HG03097 (cell line): ENCODE measurements around the gene GNAI1.

ENCODE experiments used
- ATAC-seq: cut with Tn5 transposase; IDR thresholded peaks from one replicate; pipeline ENCODE4 v1.9.1; 2021; ENCODE audit not compliant: unreplicated experiment, low FRiP score

GNAI1 gene

DNA sequence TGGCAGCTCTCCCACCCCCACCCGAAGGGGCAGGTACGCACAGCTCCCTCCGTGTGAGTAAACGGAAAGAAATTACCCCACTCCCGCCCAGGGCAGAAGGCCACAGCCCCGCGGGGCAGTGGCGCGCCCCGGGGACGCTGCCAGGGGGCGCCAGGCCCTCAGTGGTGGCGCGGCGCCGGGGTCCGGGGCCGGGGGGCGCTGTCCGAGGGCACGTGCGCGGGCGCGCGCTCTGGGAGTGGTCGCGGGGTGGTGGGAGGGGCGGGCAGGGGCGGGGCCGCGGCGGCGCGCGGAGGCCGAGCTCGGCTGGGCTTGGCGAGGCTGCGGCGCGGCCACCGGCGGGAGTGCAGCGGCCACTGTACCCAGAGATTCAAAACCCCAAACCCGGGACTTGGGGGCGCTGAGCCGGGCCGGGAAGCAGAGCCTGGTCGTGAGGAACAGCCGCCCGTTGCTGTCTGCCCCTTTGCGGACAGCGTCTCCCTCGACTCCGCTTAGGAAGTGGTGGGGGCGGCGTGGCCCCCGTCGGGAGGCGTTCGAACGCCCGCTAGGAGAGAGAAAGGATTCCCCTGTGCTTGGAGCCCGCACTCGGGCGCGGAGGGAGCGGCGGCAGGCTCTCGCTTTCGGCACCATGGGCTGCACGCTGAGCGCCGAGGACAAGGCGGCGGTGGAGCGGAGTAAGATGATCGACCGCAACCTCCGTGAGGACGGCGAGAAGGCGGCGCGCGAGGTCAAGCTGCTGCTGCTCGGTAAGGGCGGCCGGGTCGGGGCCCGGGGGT lies at the start of gene GNAI1:
Gene GNAI1 (plus strand): TSS at position 296 of the 773 bp plus-strand sequence. CDS start 330 bp downstream, at position 626.
- ATAC-seq, result peak; percentile 42

DNA sequence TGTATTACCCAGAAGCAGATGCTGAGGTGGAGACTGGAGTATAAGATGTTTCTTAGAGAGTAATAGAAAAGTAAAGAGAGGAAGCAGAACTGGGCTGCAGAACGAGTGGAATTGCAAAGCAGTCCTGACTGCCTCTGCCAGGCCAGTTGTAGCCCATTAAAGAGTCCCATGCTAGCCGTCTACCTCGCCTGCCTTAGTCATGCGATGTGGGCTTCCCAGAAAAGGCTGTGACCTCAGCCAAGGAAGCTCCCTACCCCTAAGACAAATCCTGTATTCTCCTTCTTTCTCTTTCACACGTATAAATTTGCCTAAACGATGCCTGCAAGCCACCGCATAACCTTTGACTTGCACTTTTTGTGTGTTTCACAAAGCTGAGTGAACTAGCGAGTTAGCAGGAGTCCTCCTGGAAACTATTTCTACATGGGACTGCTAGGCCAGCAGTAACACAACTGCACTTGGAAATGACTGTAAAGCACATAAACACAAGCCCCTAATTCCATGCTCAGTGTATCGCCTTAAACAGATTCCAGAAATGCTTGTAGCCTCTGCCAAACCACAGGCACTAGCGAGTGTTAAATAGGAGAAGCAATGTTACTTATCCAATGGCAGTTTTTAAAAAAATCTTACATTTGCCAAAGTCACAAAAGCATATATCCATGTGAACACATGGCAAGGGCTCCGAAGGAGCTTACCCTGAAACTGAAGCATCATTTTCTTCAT lies 47.4 kb upstream of the GNAI1 start:
- no peak for ATAC-seq

DNA sequence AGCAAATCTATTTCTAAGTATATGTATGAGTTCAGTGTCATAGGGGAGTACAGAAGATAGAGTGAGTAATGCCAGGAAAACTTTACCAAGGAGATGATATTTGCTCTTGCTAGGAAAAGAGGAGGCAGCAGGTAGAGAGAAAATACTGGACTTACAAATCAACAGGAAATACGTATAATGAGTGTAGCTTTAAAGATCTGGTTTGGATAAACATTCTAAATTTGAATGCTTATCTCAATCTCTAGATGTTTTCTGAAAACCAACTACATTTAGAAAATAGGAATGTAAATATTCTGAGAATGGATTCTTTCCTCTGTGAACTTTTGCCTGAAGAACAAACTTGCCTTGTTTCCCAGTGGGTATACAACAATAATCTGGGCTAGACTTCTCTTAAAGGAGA lies 46.9 kb upstream of the GNAI1 start:
- ATAC-seq, result no peak

DNA sequence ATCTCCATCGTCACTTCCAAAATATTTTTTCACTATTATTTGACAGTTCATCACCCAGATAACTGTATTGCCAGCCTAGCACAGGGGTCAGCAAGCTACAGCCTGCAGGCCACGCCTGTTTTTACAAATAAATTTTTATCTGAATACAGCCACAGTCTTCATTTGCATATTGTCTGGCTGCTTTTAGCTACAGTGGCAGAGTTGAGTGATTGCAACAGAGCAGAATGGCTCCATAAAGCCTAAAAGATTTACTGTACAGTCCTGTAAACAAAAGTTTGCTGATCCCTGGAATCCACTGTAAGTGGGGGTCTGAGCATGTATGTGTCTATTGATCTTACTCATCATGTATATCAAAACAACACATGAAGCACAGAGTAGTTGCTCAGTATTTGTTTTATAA lies 45.9 kb upstream of the GNAI1 start:
- no peak for ATAC-seq

DNA sequence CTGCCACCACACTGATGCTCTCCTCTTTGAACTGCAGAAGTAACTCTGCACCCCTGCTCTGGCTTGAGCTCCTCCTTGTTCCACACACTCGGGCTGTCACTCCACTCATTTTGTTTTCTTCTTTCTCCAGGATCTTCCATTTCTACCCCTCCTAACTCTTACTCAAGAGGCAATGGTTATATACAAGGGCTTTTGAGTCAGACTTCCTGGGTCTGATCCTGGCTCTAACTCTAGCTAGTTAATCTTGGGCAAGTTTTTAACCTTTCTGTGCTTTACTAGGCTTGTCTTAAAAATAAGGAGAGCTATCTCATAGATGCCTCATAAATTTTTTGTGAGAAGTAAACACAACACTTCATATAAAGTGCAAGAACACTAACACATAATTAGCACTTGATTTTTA lies 45.3 kb upstream of the GNAI1 start:
- no peak for ATAC-seq

DNA sequence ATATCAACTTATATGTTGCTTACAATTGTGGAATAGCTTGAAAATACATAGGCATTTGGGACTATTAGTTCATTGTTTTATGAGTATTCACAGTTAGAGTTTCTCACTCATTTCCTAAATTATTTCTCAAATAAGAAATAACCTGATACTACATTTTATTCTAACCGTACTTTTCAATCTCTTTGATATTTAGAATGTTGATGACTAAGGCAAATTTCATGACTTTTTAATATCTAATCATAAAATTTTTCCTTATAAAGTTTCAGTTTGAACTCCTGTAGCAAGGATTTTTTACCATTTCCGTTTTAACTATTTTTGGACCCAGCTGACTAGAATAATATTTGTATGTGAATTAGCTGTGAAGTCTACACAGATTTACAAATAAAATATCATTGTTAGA lies 41.3 kb upstream of the GNAI1 start:
- ATAC-seq, result no peak

DNA sequence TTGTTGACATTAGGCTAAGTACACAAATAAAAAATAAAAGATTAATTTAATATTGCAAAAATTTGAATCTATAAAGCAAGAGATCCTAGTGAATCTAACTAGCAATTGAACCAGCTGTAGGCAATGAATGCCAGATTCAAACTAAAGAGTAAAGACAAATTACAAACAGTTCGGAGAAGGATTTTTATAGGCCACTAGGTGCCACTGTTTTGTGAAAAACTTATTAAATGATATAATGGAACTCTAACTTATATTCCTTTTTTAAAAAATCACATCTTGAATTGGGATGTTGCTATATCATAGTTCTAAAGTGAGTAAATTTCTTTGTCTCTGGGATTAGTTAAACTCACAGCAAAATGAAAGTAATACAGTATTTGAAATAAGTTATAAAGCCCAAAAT lies 39.1 kb upstream of the GNAI1 start:
- no peak for ATAC-seq

DNA sequence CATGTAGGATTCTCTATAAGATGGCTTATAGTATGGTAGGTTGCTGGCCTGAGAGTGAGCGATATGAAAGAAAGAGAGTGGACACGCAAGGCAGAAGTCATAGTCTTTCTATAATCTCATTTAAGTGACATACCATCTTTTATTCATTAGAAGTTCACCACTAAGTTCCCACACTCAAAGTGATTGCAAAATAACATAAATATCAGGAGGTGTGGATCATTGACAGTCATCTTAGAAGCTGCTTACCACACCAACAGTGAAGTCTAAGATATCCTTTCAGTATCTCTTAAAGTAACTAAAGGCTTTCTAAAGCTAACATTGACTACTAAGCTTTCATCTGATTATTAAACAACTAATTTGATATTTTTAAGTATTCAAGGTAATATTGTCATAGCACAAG lies 36.9 kb upstream of the GNAI1 start:
- no peak for ATAC-seq

DNA sequence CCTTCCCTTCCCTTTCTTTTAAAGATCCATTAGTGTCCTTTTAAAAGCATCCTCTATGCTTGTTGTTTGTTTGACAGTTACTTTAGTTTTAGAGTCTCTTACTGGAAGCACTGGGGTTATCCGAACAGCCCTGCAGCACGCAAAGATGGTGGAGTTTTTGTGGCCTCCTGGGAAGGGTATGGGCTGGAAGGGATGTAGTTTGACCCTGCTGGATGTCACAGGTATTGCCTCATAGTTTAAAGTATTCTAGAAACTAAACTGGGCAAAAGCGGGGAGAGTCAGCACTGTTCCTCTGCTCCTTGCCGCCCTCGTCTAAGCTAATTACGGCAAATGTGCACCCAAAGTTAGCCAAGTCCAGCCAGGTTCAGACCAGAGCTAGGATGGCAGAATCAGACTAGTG lies 35.8 kb upstream of the GNAI1 start:
- peak; percentile 50 for ATAC-seq

DNA sequence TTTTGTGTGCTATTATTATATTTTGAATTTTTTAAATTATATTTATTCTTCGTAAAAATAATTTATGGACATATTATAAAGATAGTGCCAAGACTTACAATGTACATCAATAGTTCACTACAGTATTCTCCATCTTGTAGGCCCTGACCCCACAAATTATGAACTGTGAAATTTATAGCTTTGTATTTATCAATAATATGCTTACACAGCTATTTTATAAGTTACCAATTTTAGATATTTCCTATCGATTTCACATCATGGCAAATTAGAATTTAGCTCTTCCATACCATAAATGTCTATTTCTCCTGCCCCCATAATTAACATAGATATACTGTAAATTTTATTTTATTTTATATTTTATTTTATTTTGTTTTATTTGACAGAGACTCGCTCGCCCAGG lies 34.4 kb upstream of the GNAI1 start:
- no peak for ATAC-seq

DNA sequence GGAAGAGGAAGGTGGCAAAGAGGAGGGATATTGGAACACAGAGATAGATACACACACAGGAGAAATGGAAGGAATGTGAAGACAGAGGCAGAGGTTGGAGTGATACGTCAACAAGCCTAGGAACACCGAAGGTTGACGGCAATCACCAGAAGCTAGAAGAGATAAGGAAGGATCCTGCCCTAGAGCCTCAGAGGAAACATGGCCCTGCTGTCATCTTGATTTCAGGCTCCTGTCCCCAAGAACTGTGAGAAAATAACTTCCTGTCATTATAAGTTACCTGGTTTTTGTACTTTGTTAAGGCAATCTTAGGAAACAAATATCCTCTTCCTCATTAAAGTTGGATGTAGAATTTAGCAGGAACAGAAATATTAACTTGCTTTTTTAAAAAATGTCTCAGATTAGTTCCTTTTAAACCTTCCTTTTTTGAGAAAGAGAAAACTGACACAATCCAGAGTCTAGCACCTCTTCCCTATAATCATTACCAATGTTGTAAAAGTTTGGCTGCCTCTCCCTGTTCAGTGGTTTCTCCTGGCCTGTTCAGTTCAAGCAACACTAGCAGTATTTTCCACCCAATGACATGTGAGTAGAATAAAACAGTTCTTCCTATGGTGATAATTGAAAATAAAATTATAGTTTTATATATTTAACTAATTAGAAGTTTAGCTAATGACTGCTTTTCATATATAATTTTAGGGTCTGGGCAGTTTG lies 28.8 kb upstream of the GNAI1 start:
- no peak for ATAC-seq

DNA sequence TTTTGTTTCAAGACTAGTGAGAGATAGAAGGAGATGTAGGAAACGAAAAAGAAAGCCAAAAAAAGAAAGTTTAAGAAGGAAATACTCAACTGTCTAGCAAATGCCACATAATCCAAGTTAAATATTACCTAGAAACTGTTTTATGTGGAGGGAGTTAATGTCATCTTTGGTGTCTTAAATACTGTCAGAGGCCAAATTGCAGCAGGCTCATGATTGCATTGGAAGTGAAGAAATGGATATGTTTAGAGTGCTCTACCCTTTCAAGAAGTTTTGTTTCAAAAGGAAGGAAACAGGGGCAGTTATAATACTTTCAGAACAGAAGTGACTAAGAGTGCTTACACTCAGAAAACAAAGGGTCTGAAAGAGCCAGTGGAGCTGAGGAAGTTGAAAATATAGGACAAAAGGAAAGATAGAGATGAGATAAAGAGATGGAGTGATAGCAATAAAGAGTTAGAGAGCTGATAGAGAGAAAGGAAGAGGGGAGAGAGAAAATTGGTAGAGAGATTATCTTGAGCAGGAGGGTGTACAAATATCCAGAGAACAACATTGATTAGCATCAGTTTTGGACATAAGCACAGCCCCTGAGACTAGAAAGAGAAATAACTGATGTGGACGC lies 28.0 kb upstream of the GNAI1 start:
- peak; percentile 59 for ATAC-seq

DNA sequence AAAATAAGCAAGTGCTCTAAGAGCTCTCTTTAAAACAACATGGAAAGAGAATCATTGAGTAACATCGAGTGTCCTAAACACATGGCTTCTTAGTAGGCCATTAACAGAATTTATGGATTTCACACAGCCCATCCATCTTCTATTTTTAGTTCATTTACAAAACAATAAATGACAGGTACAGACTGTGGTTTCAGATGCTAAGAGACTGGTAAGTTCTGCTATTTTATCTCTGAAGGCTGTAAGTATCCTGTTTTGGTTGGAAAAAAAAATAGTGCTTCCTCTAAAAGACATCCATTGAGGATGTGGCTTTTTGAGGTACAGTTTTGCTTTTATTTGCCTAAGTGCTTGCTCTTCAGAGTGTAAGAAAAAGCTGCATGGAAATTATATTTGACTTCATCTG lies 27.4 kb upstream of the GNAI1 start:
- peak; percentile 78 for ATAC-seq

DNA sequence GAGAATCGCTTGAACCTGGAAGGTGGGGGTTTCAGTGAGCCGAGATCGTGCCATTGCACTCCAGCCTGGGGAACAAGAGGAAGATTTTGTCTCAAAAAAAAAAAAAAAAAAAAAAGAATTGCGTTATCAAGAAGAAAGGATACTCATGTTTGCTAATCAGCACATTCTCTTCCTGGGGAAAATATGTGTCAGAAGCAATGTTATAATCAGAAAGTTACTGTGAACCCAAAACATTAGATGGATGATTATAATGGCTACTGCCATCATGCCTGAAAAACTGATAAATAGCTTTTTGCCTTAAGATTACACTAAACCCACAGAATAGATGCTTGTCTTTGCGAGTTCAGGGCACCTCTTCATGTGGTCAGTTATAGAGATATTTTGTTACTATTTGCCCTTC lies 24.3 kb upstream of the GNAI1 start:
- no peak for ATAC-seq

DNA sequence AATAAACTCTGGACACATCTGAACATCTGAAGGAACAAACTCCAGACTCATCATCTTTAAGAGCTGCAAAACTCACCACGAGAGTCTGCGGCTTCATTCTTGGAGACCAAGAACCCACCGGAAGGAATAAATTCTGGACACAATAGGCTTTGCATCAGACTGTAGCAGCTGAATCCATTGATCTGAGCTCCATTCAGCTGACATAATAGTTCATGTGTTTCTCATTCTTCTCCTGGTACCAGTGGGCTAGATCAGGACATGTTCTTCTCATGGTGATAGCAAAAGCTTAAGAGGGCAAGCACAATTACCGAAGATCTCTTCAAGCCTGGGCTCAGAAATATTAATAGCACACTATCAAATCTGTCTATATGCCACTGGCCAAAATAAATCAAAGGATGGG lies 20.5 kb upstream of the GNAI1 start:
- ATAC-seq, result no peak

DNA sequence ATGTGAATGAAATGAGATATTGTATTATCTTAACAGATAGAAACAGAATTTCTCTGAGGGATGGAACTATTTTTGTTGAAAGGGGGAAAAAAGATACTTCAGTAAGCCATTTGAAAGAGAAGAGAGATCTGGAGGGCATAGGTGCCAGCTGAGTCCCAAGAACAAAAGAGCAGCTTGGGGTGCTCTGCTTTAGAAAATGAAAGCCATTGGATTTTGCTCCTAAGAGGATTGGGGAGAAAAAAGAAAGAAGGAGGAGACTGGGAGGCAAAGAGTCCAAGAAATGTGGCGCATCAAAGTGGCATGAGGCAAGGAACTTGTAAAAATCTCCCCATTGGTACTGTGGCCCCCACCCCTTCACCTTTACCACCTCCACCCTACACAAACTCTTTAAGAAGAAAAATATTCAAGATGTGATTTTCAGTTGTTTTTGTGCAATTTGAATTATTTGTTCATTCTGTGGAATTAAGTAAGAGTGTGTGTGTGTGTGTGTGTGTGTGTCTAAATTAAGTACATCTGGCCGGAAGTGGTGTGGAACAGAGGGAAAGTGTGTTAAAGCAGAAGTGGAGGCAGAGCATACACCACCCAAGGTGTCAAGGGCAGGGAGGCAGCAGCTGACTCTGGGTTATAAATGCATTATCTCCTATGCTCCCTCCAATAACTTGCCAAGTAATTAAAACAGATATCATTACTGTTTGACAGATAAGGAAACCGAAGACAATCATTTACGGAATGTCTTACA lies 9.9 kb upstream of the GNAI1 start:
- no peak for ATAC-seq

DNA sequence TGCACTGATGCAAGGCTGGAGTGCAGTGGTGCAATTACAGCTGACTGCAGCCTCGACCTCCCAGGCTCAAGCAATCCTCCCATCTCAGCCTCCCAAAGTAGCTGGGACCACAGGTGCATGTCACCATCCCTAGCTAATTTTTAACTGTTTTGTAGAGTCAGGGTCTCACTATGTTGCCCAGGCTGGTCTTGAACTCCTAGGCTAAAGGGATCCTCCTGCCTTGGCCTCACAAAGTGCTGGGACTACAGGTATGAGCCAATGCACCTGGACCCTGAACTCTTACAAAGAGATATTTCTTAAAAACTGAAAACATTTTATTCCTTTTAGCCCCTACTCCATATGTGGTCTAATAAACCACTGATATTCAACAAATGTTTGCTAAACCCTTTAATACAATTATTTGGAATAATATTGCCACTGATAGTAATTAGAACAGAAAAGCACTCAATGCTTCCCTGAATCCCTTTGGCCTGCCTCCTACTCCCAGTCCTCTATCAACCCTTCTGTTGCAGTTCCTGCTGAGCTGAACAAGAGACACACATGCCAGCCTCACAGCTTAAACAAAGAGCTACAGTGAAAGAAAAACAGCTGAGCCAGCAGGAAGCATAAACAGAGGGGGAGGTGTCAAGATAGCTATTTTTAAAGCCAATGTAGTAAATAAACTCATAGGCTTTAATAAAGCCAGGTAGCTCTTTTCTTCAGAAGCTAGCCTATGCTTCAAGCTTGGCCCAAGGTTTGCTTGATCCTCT lies 7.0 kb upstream of the GNAI1 start:
- ATAC-seq, result no peak

DNA sequence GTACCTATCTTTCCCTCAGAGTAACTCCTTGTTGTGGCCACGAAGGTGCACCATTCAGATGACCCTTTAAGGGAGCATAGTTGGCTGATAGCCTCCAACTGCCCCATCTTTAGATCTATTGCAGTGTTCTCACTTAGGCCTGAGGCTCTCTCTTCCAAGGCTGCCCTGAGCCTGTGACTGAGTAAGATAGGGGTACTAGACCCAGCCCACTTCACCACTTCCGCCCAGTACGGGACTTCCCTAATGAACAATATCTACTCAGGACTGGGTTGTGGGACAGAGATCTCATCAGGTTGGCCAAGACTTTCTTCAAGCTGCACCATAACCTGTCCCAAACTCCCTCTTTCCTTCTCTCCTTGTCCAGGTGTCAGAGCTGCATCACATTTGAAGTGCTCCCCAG lies 5.7 kb upstream of the GNAI1 start:
- ATAC-seq, result no peak

DNA sequence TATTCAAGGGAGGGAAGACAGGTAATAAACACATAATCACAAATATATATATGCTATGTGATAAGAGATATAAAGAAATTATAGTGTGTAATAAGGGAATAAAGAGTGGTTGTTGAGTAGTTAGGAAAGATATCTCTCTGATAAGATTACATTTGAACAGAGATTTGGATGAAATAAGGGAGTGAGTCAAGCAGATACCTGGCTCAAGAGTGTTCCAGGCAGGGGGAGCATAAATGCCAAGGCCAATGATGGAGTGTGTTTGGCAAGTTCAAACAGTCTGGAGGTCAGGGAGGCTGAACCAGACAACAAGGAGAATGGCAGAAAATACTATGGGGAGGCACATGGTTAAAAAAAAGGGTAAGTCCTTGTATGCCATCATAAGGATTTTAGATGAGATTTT lies 4.8 kb upstream of the GNAI1 start:
- no peak for ATAC-seq
